GM12878 (cell line): Measurements from ENCODE around the gene EPB41L4B. TPM values are rescaled to one million over a fixed set of nuclear protein-coding genes. Genes with fewer than 3 reads are reported as not detected.

Source experiments
- ATAC-seq: fragments of 200-7000 bp; cut with Tn5 transposase; 3 replicates; pipeline ENCODE4 v1.9.1; 2020; ENCODE audit warnings: mild to moderate bottlenecking, moderate library complexity
- BruUV-seq: library from RNA; stranded (reverse); fragments of 400-500 nt; replicated peaks from 2 replicates; lab custom pipeline; 2021; lab: Mats Ljungman, UMichigan
- CTCF ChIA-PET: fragments of 300-600 bp; sonication (Branson Sonifier 250); formaldehyde crosslinking; extraction: SDS; loops from one replicate; lab custom pipeline; 2021; ENCODE audit warnings: inconsistent platforms; lab: Yijun Ruan, JAX
- POLR2A ChIA-PET: fragments of 350-600 bp; formaldehyde crosslinking; extraction: SDS; loops from one replicate; lab custom pipeline; 2021; ENCODE audit warnings: inconsistent platforms; lab: Charles Lee
- RAD21 ChIA-PET: fragments of 300-600 bp; sonication (Branson Sonifier 250); formaldehyde crosslinking; loops from one replicate; lab custom pipeline; 2023; ENCODE audit warnings: antibody characterized with exemption; ENCODE audit not compliant: unreplicated experiment; lab: Charles Lee
- SMC1A ChIA-PET: fragments of 300-600 bp; sonication (Branson Sonifier 250); formaldehyde crosslinking; loops from one replicate; lab custom pipeline; 2023; ENCODE audit not compliant: unreplicated experiment, uncharacterized antibody; lab: Charles Lee
- DNase-seq: peaks from one replicate; pipeline ENCODE4 v3.0.0-alpha.2; 2011; ENCODE audit warnings: low read depth, low spot score
- FAIRE-seq: peaks from 3 replicates; lab custom pipeline; 2011; peaks lifted over from hg19 to GRCh38; lab: Jason Lieb, UNC
- H2AFZ ChIP-seq: 2 replicates; pipeline ENCODE4 v1.6.0; 2011; ENCODE audit warnings: low read depth, low read length, control low read depth; ENCODE audit not compliant: control insufficient read depth
- H3K27ac ChIP-seq: 2 replicates; pipeline ENCODE4 v1.5.1; 2011; ENCODE audit warnings: control low read depth; ENCODE audit not compliant: control insufficient read depth, insufficient read depth
- H3K27me3 ChIP-seq, 2 experiments: replicated peaks in 1 of 2; 2 replicates each; pipeline versions ENCODE4 v1.6.0 to v1.6.1; 2011; ENCODE audit warnings: low read length in 1 of 2; ENCODE audit not compliant: control insufficient read depth in 2 of 2, insufficient read depth in 2 of 2
- H3K36me3 ChIP-seq, 2 experiments: 2 replicates each; pipeline ENCODE4 v1.5.1; 2011; ENCODE audit warnings: low read length in 1 of 2; ENCODE audit not compliant: control insufficient read depth in 2 of 2, insufficient read depth in 2 of 2
- H3K4me1 ChIP-seq: 2 replicates; pipeline ENCODE4 v1.6.1; 2011; ENCODE audit warnings: mild to moderate bottlenecking, low read length, moderate library complexity, mixed read lengths; ENCODE audit not compliant: control insufficient read depth, insufficient read depth
- H3K4me2 ChIP-seq: 2 replicates; pipeline ENCODE4 v1.6.0; 2011; ENCODE audit warnings: control low read depth; ENCODE audit not compliant: control insufficient read depth, insufficient read depth
- H3K4me3 ChIP-seq: fragments of 200-600 bp; sonication (generic); 2 replicates; pipeline ENCODE4 v1.5.1; 2016
- H3K79me2 ChIP-seq: 2 replicates; pipeline ENCODE4 v1.6.0; 2011; ENCODE audit warnings: low read length; ENCODE audit not compliant: control insufficient read depth, insufficient read depth
- H3K9ac ChIP-seq: 2 replicates; pipeline ENCODE4 v1.8.0; 2011; ENCODE audit warnings: low read length, control low read depth, mixed read lengths; ENCODE audit not compliant: control insufficient read depth, insufficient read depth
- H3K9me3 ChIP-seq: replicated peaks from 3 replicates; pipeline ENCODE4 v1.5.1; 2011; ENCODE audit warnings: mild to moderate bottlenecking, low read length; ENCODE audit not compliant: control insufficient read depth, insufficient read depth
- H4K20me1 ChIP-seq: 2 replicates; pipeline ENCODE4 v1.6.0; 2011; ENCODE audit not compliant: control insufficient read depth, insufficient read depth
- CHD1 ChIP-seq: IDR thresholded peaks from 2 replicates; pipeline ENCODE4 v1.6.1; 2012; ENCODE audit warnings: low read depth, low read length, improper control_type of control experiment
- CREB1 ChIP-seq: IDR thresholded peaks from 2 replicates; pipeline ENCODE4 v1.6.1; 2012; ENCODE audit warnings: low read depth, mild to moderate bottlenecking, inconsistent platforms
- E2F8 ChIP-seq: fragments of 450-650 bp; IDR thresholded peaks from 2 replicates; pipeline ENCODE4 v1.6.1; 2018; ENCODE audit warnings: mild to moderate bottlenecking, low read depth, moderate library complexity; ENCODE audit not compliant: partially characterized antibody
- HDAC2 ChIP-seq: fragments of 200-600 bp; sonication (generic); IDR thresholded peaks from 2 replicates; pipeline ENCODE4 v1.6.1; 2017
- MEF2B ChIP-seq: fragments of 450-650 bp; IDR thresholded peaks from 2 replicates; pipeline ENCODE4 v1.6.1; 2018; ENCODE audit warnings: mild to moderate bottlenecking, moderate library complexity; ENCODE audit not compliant: partially characterized antibody, poor library complexity, severe bottlenecking
- NFIC ChIP-seq: IDR thresholded peaks from 2 replicates; pipeline ENCODE4 v1.6.1; 2012; ENCODE audit warnings: low read depth, mild to moderate bottlenecking, inconsistent platforms, low read length, moderate library complexity
- NR2C1 ChIP-seq: fragments of 450-650 bp; IDR thresholded peaks from 2 replicates; pipeline ENCODE4 v1.6.1; 2017; ENCODE audit warnings: antibody characterized with exemption, mild to moderate bottlenecking, moderate library complexity
- SMC3 ChIP-seq: IDR thresholded peaks from 2 replicates; pipeline ENCODE4 v1.6.1; 2011; ENCODE audit warnings: low read length, improper control_type of control experiment, borderline replicate concordance
- SRF ChIP-seq, 2 experiments: IDR thresholded peaks; 2 replicates each; pipeline ENCODE4 v1.6.1; 2011; ENCODE audit warnings: low read depth in 2 of 2, low read length in 2 of 2, mild to moderate bottlenecking in 1 of 2, moderate library complexity in 1 of 2
- TCF7 ChIP-seq: IDR thresholded peaks from 2 replicates; pipeline ENCODE4 v1.6.1; 2014; ENCODE audit warnings: antibody characterized with exemption, borderline replicate concordance
- WRNIP1 ChIP-seq: IDR thresholded peaks from 2 replicates; pipeline ENCODE4 v1.6.1; 2011; ENCODE audit warnings: low read depth, low read length, improper control_type of control experiment, borderline replicate concordance
- ZBTB4 ChIP-seq: fragments of 450-650 bp; formaldehyde crosslinking; IDR thresholded peaks from 2 replicates; pipeline ENCODE4 v1.4.0; 2022; ENCODE audit warnings: mild to moderate bottlenecking, moderate library complexity
- ZNF217 ChIP-seq: fragments of 450-650 bp; IDR thresholded peaks from 2 replicates; pipeline ENCODE4 v1.6.1; 2017; ENCODE audit warnings: antibody characterized with exemption, mild to moderate bottlenecking
- WGBS: methylation state at CpG from one replicate; pipeline ENCODE4 v1.1.6; 2016; ENCODE audit warnings: low lambda C conversion rate; ENCODE audit not compliant: insufficient replicate concordance, insufficient coverage; ENCODE audit errors: missing lambda C conversion rate; 5-methylcytosine and 5-hydroxymethylcytosine counted together
- in situ Hi-C: fragments of 300-500 bp; cut with MboI; formaldehyde crosslinking; loops from 9 replicates; pipeline ENCODE4 v1.14.3; 2018; ENCODE audit warnings: mixed read lengths
- intact Hi-C: fragments of 100-400 bp; cut with micrococcal nuclease; formaldehyde crosslinking; loops from one replicate; pipeline ENCODE4 v1.14.2; 2022; ENCODE audit not compliant: unreplicated experiment
- polyA plus RNA-seq, 11 experiments: library from polyadenylated mRNA; depleted of rRNA in 4 of 11; unstranded in 6 of 11; stranded (reverse) in 5 of 11; fragments of >200 nt; fragmentation: Nextera tagmentation in 4 of 11; fragmentation: Illumina TruSeq in 1 of 11; extraction: Ambion mirVana in 4 of 11; extraction: Trizol in 1 of 11; gene quantifications; 1 replicate in 1 of 11; 2 replicates in 10 of 11; pipeline versions ENCODE4 v1.2.1 to v1.2.3, GENCODE V29; 2011 to 2016; ENCODE audit warnings: inconsistent platforms in 2 of 11, missing spikeins in 2 of 11, low read depth in 1 of 11
- total RNA-seq, 4 experiments: library from RNA; depleted of rRNA in 3 of 4; stranded (reverse); fragments of >200 nt in 3 of 4; fragmentation: Illumina TruSeq in 1 of 4; extraction: Trizol in 1 of 4; gene quantifications; 2 replicates each; pipeline versions ENCODE4 v1.2.1 to v1.2.3, GENCODE V29; 2013 to 2021

The EPB41L4B gene
- total and polyA plus RNA-seq, 10 of the 15 experiments (the other 5 are each of a cell fraction or from before 2014, with no cell fraction given) = 0.04 to 0.75 (median 0.13) TPM; not detected in 1

DNA sequence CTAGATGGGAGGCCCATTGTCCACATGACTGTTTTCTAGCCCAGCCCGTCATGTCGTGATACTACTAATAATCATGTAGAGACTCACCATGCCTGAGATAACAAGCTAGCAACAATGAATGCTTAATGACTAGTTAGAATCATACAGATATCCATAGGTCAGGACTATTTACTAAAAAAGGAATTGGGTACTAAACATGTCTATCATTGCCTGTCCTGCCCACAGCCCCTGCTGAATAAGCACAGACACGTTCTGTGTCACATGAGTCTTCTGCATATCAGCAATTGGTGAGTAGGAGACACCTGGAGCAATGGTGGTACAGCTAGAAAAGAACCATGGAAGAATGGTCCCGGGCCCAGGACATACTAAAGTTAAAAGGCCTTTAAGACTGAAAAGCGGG is 171.8 kb downstream of the EPB41L4B start:
- Histone ChIP-seq H3K9me3 (peaks cover 3% of the 10 kb centered on the region; the same call in 2 of the 3 replicates), H2AFZ (no peak overlapping the region), H4K20me1 (no peaks in the 10 kb centered on the region), H3K36me3 (no peaks in the 10 kb centered on the region), H3K4me2 (no peak overlapping the region), H3K79me2 (no peaks in the 10 kb centered on the region), H3K27me3 (no peaks in the 10 kb centered on the region), H3K9ac (no peak overlapping the region), H3K4me3 (no peak overlapping the region), H3K27ac (no peak overlapping the region), H3K4me1 (no peaks in the 10 kb centered on the region)
- ChIA-PET CTCF (no interaction called here), SMC1A (no interaction called here), RAD21 (no interaction called here), POLR2A (no interaction called here)
- in situ Hi-C loops = no loop called here
- 49% methylated on average over 5 of the region's 5 CpGs for WGBS
- TF ChIP-seq WRNIP1 = no peak
- TF ChIP-seq E2F8 = no peak
- TF ChIP-seq ZBTB4 = no peak
- TF ChIP-seq CHD1 = no peak
- no peak for TF ChIP-seq NR2C1
- no peak for TF ChIP-seq HDAC2
- no peak for TF ChIP-seq NFIC
- TF ChIP-seq MEF2B = no peak
- TF ChIP-seq CREB1 = no peak
- TF ChIP-seq SRF (IDR thresholded peaks at IDR 0.05; ENCODE audit: low read depth in 2 of 2, low read length in 2 of 2) = no peak
- TF ChIP-seq ZNF217 = no peak
- TF ChIP-seq TCF7 = no peak
- TF ChIP-seq SMC3 = no peak
- no peak for DNase-seq
- ATAC-seq = no peak
- FAIRE-seq = no peak
- no TSS peak for BruUV-seq
- intact Hi-C loops = no loop called here
